ENCODE data around the gene COL1A1. TPM values are rescaled to one million over a fixed set of nuclear protein-coding genes. Genes with fewer than 3 reads are reported as not detected.
A peak's percentile ranks its signal among the peaks of the same experiment; 100 is the strongest.

Gene COL1A1
- total and polyA plus RNA-seq, 5 donors = 24.8 to 138 (median 59.2) TPM

- no peaks in the 10 kb centered on the region for H3K9me3 ChIP-seq (ENCODE audit: control insufficient read depth, low read length)
- H3K4me3 ChIP-seq (ENCODE audit: low read length) = peak overlapping the region; percentile 86
- peak overlapping the region; percentile 96 for H3K27ac ChIP-seq (ENCODE audit: low read length)
- peak; percentile 77 to 79 for ATAC-seq
- WGBS = under 1% methylated on average over 40 of the region's 40 CpGs
- intact Hi-C loops (cut with DNase I) = loop anchor here in 1 of 4 donors (10.0 kb wide), 1 partner anchor 56 kb away; the partner anchor contains the start of gene PDK2
- peak; percentile 92 to 97 (median 96) for DNase-seq
- H3K27me3 ChIP-seq (ENCODE audit: control insufficient read depth, insufficient read depth) = no peaks in the 10 kb centered on the region
- peaks cover 23% of the 10 kb centered on the region for H3K4me1 ChIP-seq (ENCODE audit: control insufficient read depth, insufficient read depth, low read length)
Measured at GRCh38 chr17:50151041-50151936, 50.1 kb downstream of the COL1A1 start.

DNA sequence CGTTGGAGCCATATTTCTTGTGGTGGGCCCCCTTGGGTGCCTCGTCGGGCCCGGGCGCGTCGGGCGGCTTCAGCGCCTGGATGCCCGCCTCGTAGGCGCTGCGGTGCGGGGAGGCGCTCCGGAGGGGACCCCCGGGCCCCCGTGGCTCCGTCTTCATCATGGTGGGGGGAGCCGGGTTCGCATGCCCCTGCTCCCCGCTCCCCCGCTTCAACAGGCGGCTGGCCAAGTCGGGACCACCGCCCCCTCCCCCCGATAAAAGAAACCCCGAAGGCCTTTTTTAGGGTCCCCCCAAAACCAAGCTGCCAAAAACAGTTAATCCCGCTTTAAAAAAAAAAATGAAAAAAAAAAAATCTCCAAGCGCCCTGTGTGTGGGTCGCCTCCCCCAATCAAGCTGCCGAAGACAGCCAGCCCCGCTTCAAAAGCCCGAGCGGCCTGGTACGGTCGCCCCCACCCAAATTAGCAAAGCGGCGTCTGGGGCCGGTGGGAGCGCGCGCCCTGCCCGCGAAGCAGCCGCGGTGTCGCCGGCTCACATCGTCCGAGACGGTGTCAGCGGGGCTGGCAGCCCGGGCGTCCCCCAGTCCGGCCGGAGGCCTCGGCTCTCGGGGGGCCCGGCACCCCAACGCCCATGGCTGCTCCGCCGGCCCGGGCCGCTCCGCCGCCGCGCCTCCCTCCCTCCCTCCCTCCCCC lies 50.9 kb downstream of the COL1A1 start, which contains the start of gene PPP1R9B:
Gene PPP1R9B, minus strand, starts transcription at position 324 of the 687 bp plus-strand sequence. Its CDS starts 164 bp downstream, at position 160.
- under 1% methylated on average over 69 of the region's 69 CpGs for WGBS
- H3K27me3 ChIP-seq (ENCODE audit: control insufficient read depth, insufficient read depth) = no peaks in the 10 kb centered on the region
- H3K4me1 ChIP-seq (ENCODE audit: control insufficient read depth, insufficient read depth, low read length) = peaks cover 23% of the 10 kb centered on the region
- peak within 1 kb of the TSS; percentile 96 for H3K27ac ChIP-seq (ENCODE audit: low read length)
- H3K4me3 ChIP-seq (ENCODE audit: low read length) = peak within 1 kb of the TSS; percentile 86
- H3K9me3 ChIP-seq (ENCODE audit: control insufficient read depth, low read length) = no peaks in the 10 kb centered on the region
- intact Hi-C loops (cut with DNase I) = loop anchor here in 1 of 4 donors (10.0 kb wide), 1 partner anchor 56 kb away; the partner anchor contains the start of gene PDK2
- no peak for ATAC-seq
- DNase-seq = peak; percentile 22 to 71 (median 58)

DNA sequence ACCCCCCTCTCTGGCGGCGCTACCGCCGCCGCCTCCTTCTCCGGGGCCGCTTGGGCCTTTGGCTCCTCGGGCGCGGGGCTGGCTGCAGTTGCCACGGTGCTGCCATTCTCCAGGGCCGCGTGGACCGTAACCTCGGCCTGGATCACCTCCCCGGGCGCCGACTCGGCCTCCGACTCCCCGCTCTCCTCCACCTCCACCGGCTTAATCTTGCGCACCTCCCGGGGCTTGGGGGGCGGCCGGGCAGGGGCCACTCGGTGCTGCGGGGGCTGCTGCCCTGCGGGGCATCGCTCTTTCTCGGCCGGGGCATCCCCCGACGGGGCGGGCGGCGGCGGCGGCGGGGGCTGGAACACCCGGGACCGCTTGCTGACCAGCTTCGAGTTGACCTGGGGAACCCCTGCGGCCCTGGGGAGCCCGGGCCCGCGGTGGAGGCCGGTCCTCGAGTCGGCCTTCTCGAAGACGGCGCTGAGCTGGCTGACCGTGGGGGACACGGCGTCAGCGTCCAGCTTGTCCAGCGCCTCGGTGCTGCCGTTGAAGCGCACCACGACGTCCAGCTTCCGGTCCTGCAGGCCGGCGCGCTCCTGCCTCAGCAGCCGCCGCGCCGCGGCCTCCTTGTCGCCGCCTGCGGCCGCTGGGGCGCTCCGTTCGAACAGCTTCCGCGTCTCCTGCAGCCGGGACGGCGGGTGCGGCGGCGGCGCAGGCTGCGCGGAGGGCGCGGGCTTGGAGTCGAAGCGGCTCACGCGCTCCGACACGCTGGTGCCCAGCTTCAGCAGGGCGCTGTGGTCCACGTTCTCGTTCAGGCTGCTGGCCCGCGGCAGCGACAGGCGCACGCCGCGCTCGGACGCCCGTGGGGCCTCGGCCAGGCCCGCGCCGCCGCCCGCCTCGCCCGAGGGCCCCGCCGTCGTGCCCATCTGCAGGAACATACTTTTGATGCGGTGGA lies 51.7 kb downstream of the COL1A1 start:
- ATAC-seq = no peak
- Histone ChIP-seq H3K4me1 (ENCODE audit: control insufficient read depth, insufficient read depth, low read length) (peaks cover 26% of the 10 kb centered on the region), H3K27me3 (ENCODE audit: control insufficient read depth, insufficient read depth) (no peaks in the 10 kb centered on the region), H3K9me3 (ENCODE audit: control insufficient read depth, low read length) (no peaks in the 10 kb centered on the region), H3K4me3 (ENCODE audit: low read length) (peak overlapping the region; percentile 86), H3K27ac (ENCODE audit: low read length) (peak overlapping the region; percentile 82)
- under 1% methylated on average over 123 of the region's 123 CpGs for WGBS
- peak; percentile 39 to 87 (median 87) for DNase-seq
- intact Hi-C loops (cut with DNase I) = loop anchor here in 1 of 4 donors (10.0 kb wide), 1 partner anchor 55 kb away; the partner anchor contains the start of gene PDK2

GRCh38 chr17:50149091-50149416 lies 52.4 kb downstream of the COL1A1 start:
- intact Hi-C loops (cut with DNase I) = no loop called here
- Histone ChIP-seq H3K9me3 (ENCODE audit: control insufficient read depth, low read length) (no peaks in the 10 kb centered on the region), H3K4me1 (ENCODE audit: control insufficient read depth, insufficient read depth, low read length) (peaks cover 20% of the 10 kb centered on the region), H3K27me3 (ENCODE audit: control insufficient read depth, insufficient read depth) (no peaks in the 10 kb centered on the region), H3K27ac (ENCODE audit: low read length) (peak overlapping the region; percentile 82), H3K4me3 (ENCODE audit: low read length) (peak overlapping the region; percentile 86)
- no peak for ATAC-seq
- DNase-seq = peak in 1 of 3 donors; percentile 80
- under 1% methylated on average over 30 of the region's 30 CpGs for WGBS

DNA sequence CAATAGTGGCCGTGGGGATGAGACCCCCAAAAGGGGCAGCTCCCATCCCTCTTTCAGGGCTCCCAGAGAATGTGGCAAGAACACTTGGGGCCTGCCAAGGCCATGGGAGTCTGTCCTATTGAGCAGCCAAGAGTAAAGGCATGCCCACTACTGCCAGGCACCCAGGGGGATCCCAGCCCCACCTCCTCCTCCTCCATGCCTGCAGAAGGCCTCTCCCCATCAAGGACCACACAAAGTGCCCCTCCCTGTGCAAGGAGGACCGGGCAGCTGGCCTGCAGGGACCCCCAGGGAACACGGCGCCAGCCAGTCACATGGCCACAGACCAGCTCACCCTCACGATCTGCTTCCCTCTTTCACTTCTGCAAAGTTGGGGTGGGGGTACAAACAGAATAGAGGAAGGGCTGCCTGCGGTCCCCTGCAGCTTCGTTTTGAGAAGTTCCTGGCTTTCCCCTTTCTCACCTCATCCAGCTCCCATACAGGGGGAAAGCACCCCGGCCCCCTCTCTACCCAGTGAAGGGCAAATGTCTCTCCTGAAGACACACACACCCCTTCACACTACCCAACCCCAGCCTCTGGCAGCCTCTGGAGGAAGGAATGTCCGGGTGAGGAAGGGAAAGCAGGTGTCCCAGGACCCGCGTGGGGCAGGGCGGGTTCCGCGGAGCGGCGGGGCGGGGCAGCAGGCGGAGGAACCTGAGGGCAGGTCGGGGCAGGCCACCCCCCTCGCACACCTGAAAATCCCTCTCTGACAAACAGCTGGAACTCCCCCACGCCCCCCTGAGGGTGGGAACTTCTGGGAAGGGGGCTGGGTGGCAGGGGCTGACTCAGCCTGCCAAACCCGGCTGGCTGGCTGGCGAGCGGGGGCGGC lies 53.0 kb downstream of the COL1A1 start:
- H3K27me3 ChIP-seq (ENCODE audit: control insufficient read depth, insufficient read depth) = no peaks in the 10 kb centered on the region
- intact Hi-C loops (cut with DNase I) = no loop called here
- peak; percentile 1 to 4 for ATAC-seq
- no peaks in the 10 kb centered on the region for H3K9me3 ChIP-seq (ENCODE audit: control insufficient read depth, low read length)
- WGBS = 1% methylated on average over 25 of the region's 25 CpGs
- DNase-seq = peak in 2 of 3 donors; percentile 81 to 83
- H3K4me1 ChIP-seq (ENCODE audit: control insufficient read depth, insufficient read depth, low read length) = peaks cover 16% of the 10 kb centered on the region
- H3K4me3 ChIP-seq (ENCODE audit: low read length) = peak overlapping the region; percentile 86
- peak overlapping the region; percentile 55 for H3K27ac ChIP-seq (ENCODE audit: low read length)

- no peaks in the 10 kb centered on the region for H3K9me3 ChIP-seq (ENCODE audit: control insufficient read depth, low read length)
- H3K4me1 ChIP-seq (ENCODE audit: control insufficient read depth, insufficient read depth, low read length) = peaks cover 12% of the 10 kb centered on the region
- intact Hi-C loops (cut with DNase I) = no loop called here
- 3% methylated on average over 5 of the region's 5 CpGs for WGBS
- H3K27ac ChIP-seq (ENCODE audit: low read length) = peak overlapping the region; percentile 73
- peak overlapping the region; percentile 86 for H3K4me3 ChIP-seq (ENCODE audit: low read length)
- ATAC-seq = peak; percentile 18 to 24
- H3K27me3 ChIP-seq (ENCODE audit: control insufficient read depth, insufficient read depth) = no peaks in the 10 kb centered on the region
- DNase-seq = peak in 2 of 3 donors; percentile 81 to 84
Measured at GRCh38 chr17:50147841-50148225, 53.6 kb downstream of the COL1A1 start.

- Histone ChIP-seq H3K4me3 (ENCODE audit: low read length) (peak overlapping the region; percentile 86), H3K27ac (ENCODE audit: low read length) (peak overlapping the region; percentile 73), H3K9me3 (ENCODE audit: control insufficient read depth, low read length) (no peaks in the 10 kb centered on the region), H3K27me3 (ENCODE audit: control insufficient read depth, insufficient read depth) (no peaks in the 10 kb centered on the region), H3K4me1 (ENCODE audit: control insufficient read depth, insufficient read depth, low read length) (peaks cover 12% of the 10 kb centered on the region)
- WGBS = 17% methylated on average over 15 of the region's 15 CpGs
- peak in 2 of 3 donors; percentile 79 to 83 for DNase-seq
- intact Hi-C loops (cut with DNase I) = no loop called here
- ATAC-seq = peak in 1 of 2 donors; percentile 3
Measured at GRCh38 chr17:50146927-50147665, 54.3 kb downstream of the COL1A1 start.

- Histone ChIP-seq H3K27me3 (ENCODE audit: control insufficient read depth, insufficient read depth) (no peaks in the 10 kb centered on the region), H3K9me3 (ENCODE audit: control insufficient read depth, low read length) (no peaks in the 10 kb centered on the region), H3K4me3 (ENCODE audit: low read length) (no peak overlapping the region), H3K27ac (ENCODE audit: low read length) (peak overlapping the region; percentile 73), H3K4me1 (ENCODE audit: control insufficient read depth, insufficient read depth, low read length) (peaks cover 12% of the 10 kb centered on the region)
- intact Hi-C loops (cut with DNase I) = no loop called here
- DNase-seq = peak in 1 of 3 donors; percentile 62
- no peak for ATAC-seq
- WGBS = 50% methylated on average over 10 of the region's 10 CpGs
Measured at GRCh38 chr17:50146230-50146926, 55.1 kb downstream of the COL1A1 start.
